Transverse colon (tissue), 4 donors: ENCODE data around the gene SAPCD1. TPM values are rescaled to one million over a fixed set of nuclear protein-coding genes. Genes with fewer than 3 reads are reported as not detected.

Experiments used
- DNase-seq: peaks from one replicate; pipeline ENCODE4 v3.0.0-alpha.2; 2019
- H3K27ac ChIP-seq, 4 donors: fragments of 200-600 bp; sonication (generic); 2 replicates each; pipeline ENCODE4 v1.5.1; 2016 to 2018; ENCODE audit warnings: inconsistent platforms in 4 of 4
- H3K27me3 ChIP-seq: fragments of 200-600 bp; sonication (generic); 2 replicates; pipeline ENCODE4 v1.5.1; 2017; ENCODE audit warnings: inconsistent platforms
- H3K36me3 ChIP-seq, 4 donors: fragments of 200-600 bp; sonication (generic); 2 replicates each; pipeline ENCODE4 v1.5.1; 2017 to 2019; ENCODE audit warnings: inconsistent platforms in 4 of 4
- H3K4me1 ChIP-seq, 4 donors: fragments of 200-600 bp; sonication (generic); 2 replicates each; pipeline ENCODE4 v1.5.1; 2017 to 2020; ENCODE audit warnings: inconsistent platforms in 4 of 4
- H3K4me3 ChIP-seq, 4 donors: fragments of 200-600 bp; sonication (generic); 1 replicate in 1 of 4; 2 replicates in 3 of 4; pipeline versions ENCODE4 v1.5.1 to v1.6.1; 2017 to 2019; ENCODE audit warnings: inconsistent platforms in 4 of 4
- H3K9me3 ChIP-seq, 2 donors: fragments of 200-600 bp; sonication (generic); 2 replicates each; pipeline ENCODE4 v1.5.1; 2017 to 2019; ENCODE audit warnings: inconsistent platforms in 2 of 2
- EP300 ChIP-seq: sonication (generic); formaldehyde crosslinking; IDR thresholded peaks from one replicate; pipeline ENCODE4 v1.6.1; 2017; ENCODE audit warnings: antibody characterized with exemption, low read depth
- POLR2A ChIP-seq: fragments of 450-650 bp; IDR thresholded peaks from one replicate; pipeline ENCODE4 v1.6.1; 2016; ENCODE audit warnings: antibody characterized with exemption, mild to moderate bottlenecking, moderate library complexity
- POLR2AphosphoS5 ChIP-seq, 3 donors: sonication (generic); formaldehyde crosslinking; IDR thresholded peaks; one replicate each; pipeline ENCODE4 v1.6.1; 2016; ENCODE audit warnings: antibody characterized with exemption in 3 of 3
- WGBS, 2 donors: methylation state at CpG; one replicate each; pipeline ENCODE4 v1.1.5; 2018; ENCODE audit warnings: low coverage in 1 of 2; 5-methylcytosine and 5-hydroxymethylcytosine counted together
- in situ Hi-C, 4 donors: fragments of 200-750 bp; cut with MboI; loops; one replicate each; pipeline versions ENCODE4 v1.15.0 to v1.15.1; 2017; ENCODE audit warnings: low sequenced_read_pairs in 3 of 4, low pct_ligation_motif_present in 1 of 4, low pct_unique_long_range_greater_than_20kb in 1 of 4
- intact Hi-C: fragments of 100-400 bp; cut with DNase I; formaldehyde crosslinking; loops from one replicate; pipeline ENCODE4 v1.15.1; 2023; ENCODE audit warnings: low total_unique reads
- total RNA-seq, 4 donors: library from RNA; depleted of rRNA; stranded (reverse); fragments of >200 nt; gene quantifications; one replicate each; pipeline ENCODE4 v1.1.0, GENCODE V29; 2016
- TF ChIP-seq, protein P1 (sequence below), 5 experiments: fragments of 200-600 bp in 3 of 5; fragments of 450-650 bp in 2 of 5; sonication (generic) in 3 of 5; IDR thresholded peaks; 1 replicate in 2 of 5; 2 replicates in 3 of 5; pipeline ENCODE4 v1.5.1; 2016 to 2017; ENCODE audit warnings: antibody characterized with exemption in 5 of 5, inconsistent platforms in 3 of 5, mild to moderate bottlenecking in 2 of 5, moderate library complexity in 1 of 5

The SAPCD1 gene
- total RNA-seq, 4 donors from 2014 or later: 3.3 to 11.1 TPM; not detected in 2

DNA sequence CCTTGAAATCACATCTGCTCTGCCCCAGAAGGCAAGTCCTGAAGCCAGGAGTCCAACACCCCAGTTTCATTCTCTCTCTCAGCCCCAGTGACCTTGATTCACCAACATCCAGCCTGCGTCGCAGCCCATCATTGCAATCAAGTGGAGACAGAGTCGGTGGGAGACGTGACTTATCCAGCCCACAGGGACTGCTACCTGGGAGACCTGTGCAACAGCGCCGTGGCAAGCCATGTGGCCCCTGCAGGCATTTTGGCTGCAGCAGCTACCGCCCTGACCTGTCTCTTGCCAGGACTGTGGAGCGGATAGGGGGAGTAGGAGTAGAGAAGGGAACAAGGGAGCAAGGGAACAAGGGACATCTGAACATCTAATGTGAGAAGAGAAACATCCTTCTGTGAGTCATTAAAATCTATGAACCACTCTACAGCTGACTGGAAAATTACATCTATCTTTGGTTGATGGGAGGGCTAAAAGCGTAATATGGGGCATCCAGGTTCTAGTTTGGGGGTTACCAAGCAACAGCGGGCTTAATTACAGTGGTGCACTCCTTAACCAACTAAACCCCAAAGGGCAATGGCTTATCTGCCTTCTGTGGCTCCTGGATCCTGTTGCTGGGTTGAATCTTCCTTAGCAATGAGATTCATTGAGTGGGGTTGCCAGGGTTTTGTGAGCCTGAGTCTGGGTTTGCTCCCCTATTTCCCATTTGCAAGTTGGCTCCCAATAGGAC is 44.8 kb upstream of the SAPCD1 start:
- Histone ChIP-seq H3K9me3 (no peaks in the 10 kb centered on the region), H3K27me3 (no peaks in the 10 kb centered on the region), H3K4me3 (no peak overlapping the region), H3K36me3 (no peaks in the 10 kb centered on the region), H3K27ac (peak overlapping the region; percentile 13 to 63 (median 56)), H3K4me1 (peaks cover 0 to 36% (median 26%) of the 10 kb centered on the region in 4 donors)
- intact Hi-C loops (no loop called here), in situ Hi-C loops (no loop called here)
- DNase-seq: no peak
- WGBS, 2 donors: 74 to 81% methylated on average over 5 to 10 of the region's 10 CpGs
- TF ChIP-seq EP300: no peak
- TF ChIP-seq, protein P1, sequence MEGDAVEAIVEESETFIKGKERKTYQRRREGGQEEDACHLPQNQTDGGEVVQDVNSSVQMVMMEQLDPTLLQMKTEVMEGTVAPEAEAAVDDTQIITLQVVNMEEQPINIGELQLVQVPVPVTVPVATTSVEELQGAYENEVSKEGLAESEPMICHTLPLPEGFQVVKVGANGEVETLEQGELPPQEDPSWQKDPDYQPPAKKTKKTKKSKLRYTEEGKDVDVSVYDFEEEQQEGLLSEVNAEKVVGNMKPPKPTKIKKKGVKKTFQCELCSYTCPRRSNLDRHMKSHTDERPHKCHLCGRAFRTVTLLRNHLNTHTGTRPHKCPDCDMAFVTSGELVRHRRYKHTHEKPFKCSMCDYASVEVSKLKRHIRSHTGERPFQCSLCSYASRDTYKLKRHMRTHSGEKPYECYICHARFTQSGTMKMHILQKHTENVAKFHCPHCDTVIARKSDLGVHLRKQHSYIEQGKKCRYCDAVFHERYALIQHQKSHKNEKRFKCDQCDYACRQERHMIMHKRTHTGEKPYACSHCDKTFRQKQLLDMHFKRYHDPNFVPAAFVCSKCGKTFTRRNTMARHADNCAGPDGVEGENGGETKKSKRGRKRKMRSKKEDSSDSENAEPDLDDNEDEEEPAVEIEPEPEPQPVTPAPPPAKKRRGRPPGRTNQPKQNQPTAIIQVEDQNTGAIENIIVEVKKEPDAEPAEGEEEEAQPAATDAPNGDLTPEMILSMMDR (IDR thresholded peaks at IDR 0.05): no peak
- TF ChIP-seq POLR2A: no peak
- TF ChIP-seq POLR2AphosphoS5 (IDR thresholded peaks at IDR 0.05): no peak

DNA sequence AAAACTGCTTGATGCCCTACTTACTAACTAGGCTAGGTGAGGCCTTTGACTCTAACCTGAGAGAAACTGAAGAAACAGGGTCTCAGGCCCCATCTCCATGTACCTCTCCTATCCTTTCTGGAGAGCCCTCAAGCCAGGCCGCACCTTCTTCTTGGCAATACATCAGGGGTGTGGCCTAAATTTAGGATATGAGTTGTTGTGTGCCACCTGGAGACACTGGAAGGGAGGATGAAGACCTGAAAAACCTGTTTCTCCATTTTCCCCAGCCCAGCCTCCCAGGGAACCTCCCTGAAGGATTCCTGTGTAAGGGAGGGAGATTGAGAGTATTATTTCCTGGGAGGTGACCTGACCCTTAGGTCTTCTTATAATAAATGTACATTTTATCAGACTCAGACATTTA is 44.2 kb upstream of the SAPCD1 start:
- peak; percentile 78 for DNase-seq
- intact Hi-C loops: no loop called here
- no peak overlapping the region for H3K4me3 ChIP-seq
- H3K27me3 ChIP-seq: no peaks in the 10 kb centered on the region
- TF ChIP-seq EP300 (no peak), POLR2AphosphoS5 (IDR thresholded peaks at IDR 0.05) (peak in 2 of 3 donors; percentile 23 to 51)
- TF ChIP-seq, protein P1 (IDR thresholded peaks at IDR 0.05): no peak
- WGBS, 2 donors: 58% methylated on average over 1 of the region's 1 CpG; no CpG with 5 or more reads in 1 of the 2 donors
- no peaks in the 10 kb centered on the region for H3K9me3 ChIP-seq
- in situ Hi-C loops: no loop called here
- peaks cover 0 to 36% (median 26%) of the 10 kb centered on the region in 4 donors for H3K4me1 ChIP-seq
- H3K27ac ChIP-seq: peak overlapping the region; percentile 52 to 66 (median 60)
- no peaks in the 10 kb centered on the region for H3K36me3 ChIP-seq

DNA sequence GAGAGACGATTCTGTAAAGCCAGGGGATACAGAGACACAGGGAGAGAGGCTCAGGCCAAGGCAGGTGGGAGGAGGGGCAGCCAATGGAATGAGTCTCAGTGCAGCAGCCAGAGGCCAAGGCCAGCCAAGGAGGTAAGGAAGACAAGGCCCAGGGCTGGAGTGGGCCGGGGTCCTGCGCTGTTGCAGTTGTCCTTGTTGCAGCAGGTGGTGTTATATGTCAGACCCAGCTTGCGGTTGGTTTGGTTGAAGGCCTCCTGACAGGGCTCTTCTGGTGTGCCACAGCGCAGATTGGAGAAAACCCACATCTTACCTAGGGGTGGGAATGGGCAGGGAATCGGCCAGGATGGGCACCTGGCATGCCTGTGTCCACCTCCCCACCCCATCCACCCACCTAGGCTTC is 43.5 kb upstream of the SAPCD1 start:
- 62 to 87% methylated on average over 3 to 6 of the region's 6 CpGs for WGBS, 2 donors
- H3K27ac ChIP-seq: peak overlapping the region; percentile 52 to 66 (median 60)
- intact Hi-C loops: no loop called here

DNA sequence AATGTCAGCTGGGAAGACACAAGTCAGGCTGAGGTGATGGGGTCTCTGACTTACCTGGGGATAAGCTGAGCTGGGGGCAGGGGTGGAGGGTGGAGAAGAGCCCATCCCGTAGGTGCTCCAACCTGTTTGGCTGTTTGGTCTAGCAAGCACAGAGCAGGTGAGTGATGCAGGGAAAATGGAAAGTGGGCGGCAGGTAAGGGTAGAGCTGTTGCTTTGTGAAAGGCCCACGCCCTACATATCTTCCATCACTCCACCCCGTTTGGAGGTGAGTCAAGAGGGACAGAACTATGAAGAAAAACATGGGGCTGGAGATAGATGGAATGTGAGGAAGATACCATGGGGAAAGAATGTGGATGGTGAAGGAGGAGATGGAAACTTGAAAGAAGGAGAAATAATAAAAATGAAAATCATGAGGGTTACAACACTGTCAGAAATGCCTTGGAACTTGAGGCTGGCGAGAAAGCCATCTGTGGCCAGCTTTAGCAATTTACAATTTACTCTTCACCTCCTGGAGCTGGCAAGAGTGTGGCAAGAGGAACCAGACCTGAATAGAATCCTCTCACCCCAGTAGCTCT is 42.2 kb upstream of the SAPCD1 start:
- intact Hi-C loops: loop anchor here (1.0 kb wide), 1 partner anchor 30 kb away; no protein-coding TSS in a partner anchor
- WGBS, 2 donors: 60 to 80% methylated on average over 5 of the region's 5 CpGs
- Histone ChIP-seq H3K9me3 (no peaks in the 10 kb centered on the region), H3K36me3 (no peaks in the 10 kb centered on the region), H3K4me3 (no peak overlapping the region), H3K27me3 (no peaks in the 10 kb centered on the region), H3K27ac (no peak overlapping the region), H3K4me1 (peaks cover 0 to 18% (median 17%) of the 10 kb centered on the region in 4 donors)
- TF ChIP-seq, protein P1 (IDR thresholded peaks at IDR 0.05): no peak
- TF ChIP-seq POLR2A (no peak), POLR2AphosphoS5 (IDR thresholded peaks at IDR 0.05) (no peak), EP300 (no peak)
- in situ Hi-C loops: no loop called here
- no peak for DNase-seq

More for the DNA sequence above, 43.5 kb upstream of the SAPCD1 start:
- no peaks in the 10 kb centered on the region for H3K27me3 ChIP-seq
- TF ChIP-seq EP300 (no peak), POLR2A (no peak), POLR2AphosphoS5 (IDR thresholded peaks at IDR 0.05) (no peak)
- TF ChIP-seq, protein P1 (IDR thresholded peaks at IDR 0.05): no peak
- no peak overlapping the region for H3K4me3 ChIP-seq
- DNase-seq: no peak
- in situ Hi-C loops: no loop called here
- H3K4me1 ChIP-seq: peaks cover 0 to 30% (median 21%) of the 10 kb centered on the region in 4 donors
- H3K36me3 ChIP-seq: no peaks in the 10 kb centered on the region
- H3K9me3 ChIP-seq: no peaks in the 10 kb centered on the region
